Sciatic nerve (tissue), 2 donors: ENCODE data around the gene CD80. TPM values are rescaled to one million over a fixed set of nuclear protein-coding genes. Genes with fewer than 3 reads are reported as not detected.
A peak's percentile ranks its signal among the peaks of the same experiment; 100 is the strongest.

Experiments
- ATAC-seq: fragments of 200-7000 bp; cut with Tn5 transposase; one replicate; pipeline ENCODE4 v1.9.1; 2020; ENCODE audit warnings: mild to moderate bottlenecking, moderate library complexity
- DNase-seq: peaks from one replicate; pipeline ENCODE4 v3.0.0-alpha.2; 2020; ENCODE audit warnings: low spot score
- intact Hi-C: fragments of 100-400 bp; cut with DNase I; formaldehyde crosslinking; loops from one replicate; pipeline ENCODE4 v1.14.2; 2022
- total RNA-seq: library from RNA; stranded (reverse); fragmentation: NEBNext Ultra II Directional; extraction: Animal tissue kit (Norgen Biotek cat#: 25700); gene quantifications from one replicate; pipeline ENCODE4 v1.2.1, GENCODE V29; 2021
- donor health status: DM: no; HTN: no; CAD: no.
- donor health status: DM: no; HTN: no; CAD: no.

Gene CD80
- total RNA-seq, 1 donor from 2014 or later = 1.6 TPM

DNA sequence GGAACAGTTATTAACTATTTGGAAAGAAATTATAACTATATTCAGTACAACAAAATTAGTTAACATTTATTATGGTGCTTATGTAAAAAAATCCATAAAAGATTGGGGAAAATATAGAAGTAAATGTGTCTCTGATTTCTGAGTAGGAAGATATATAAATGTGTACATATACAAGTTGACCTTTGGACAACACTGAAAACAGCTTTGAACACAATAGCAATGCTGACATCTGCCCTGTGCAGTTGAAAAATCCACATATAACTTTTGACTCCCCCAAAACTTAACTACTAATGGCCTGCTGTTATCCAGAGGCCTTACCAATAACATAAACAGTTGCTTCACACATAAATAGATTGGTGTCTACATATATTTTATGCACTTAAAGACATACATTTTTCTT lies 48.7 kb downstream of the CD80 start:
- intact Hi-C loops = no loop called here
- no peak for DNase-seq
- no peak for ATAC-seq

DNA sequence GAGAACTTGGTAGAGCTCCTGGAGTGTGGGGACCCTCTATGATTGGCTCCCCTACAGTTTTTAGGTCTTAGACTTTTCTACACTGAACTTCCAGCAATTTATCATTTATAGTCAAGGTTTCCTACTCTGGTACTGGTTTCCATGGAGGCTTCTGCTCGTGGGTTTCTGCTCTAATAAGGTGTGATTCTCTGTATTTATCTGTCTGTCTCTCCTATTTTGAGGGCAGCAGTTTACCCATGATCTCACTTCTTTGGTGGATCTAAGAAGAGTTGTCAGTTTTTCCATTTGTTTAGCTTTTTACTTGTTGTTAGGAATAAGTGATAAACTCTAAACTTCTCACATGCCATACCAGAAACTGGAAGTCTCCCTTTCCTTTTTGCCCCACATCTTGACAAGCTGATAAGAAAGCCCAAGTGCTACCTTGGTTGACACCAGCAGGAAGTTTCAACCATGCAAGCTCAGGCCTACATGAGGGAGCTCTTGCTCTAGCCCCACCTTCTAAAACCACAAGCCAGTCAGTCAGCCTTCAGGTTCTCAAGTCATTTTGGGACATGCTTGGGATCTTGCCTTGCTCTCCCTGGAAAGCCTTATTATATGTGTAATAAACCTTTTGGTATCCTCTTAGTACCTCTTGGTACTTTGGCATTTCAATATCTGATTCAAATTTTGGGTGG lies 51.1 kb downstream of the CD80 start:
- intact Hi-C loops = no loop called here
- ATAC-seq (no peak), DNase-seq (no peak)

DNA sequence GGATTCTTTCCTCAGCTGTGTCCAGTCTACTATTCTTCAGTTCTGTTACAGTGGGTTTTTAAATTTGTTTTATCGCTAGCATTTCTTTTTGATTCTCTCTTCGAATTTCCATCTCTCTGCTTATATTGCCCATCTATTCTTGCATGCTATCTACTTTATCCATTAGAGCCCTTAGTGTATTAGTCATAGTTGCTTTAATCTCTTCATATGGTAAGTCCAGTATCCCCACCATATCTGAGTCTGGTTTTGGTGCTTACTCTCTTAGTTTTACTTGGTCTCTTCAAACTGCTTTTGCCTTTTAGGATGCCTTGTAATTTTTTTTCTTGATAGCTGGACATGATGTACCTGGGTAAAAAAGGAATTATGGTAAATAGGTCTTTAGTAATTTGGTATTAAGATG lies 52.0 kb downstream of the CD80 start:
- DNase-seq (no peak), ATAC-seq (no peak)
- intact Hi-C loops = no loop called here

DNA sequence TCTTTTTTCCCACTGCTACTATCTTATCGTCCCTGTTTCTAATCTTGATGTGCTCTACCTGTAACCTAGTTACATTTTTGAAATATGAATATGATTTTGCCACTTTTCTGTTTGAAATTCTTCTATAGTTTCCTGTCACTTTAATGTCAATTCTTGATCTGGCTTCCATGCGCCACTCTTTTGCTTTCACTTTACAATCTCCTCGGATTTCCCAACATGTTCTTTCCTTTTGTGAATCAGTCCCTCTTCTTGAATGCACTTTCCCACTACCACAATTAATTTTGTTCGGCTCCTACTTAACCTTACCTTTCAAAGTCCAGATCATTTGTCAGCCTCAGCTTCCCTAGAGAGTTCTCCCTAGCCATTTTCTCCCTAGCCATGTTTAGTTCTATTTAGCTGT lies 52.8 kb downstream of the CD80 start:
- ATAC-seq (no peak), DNase-seq (no peak)
- intact Hi-C loops = no loop called here

DNA sequence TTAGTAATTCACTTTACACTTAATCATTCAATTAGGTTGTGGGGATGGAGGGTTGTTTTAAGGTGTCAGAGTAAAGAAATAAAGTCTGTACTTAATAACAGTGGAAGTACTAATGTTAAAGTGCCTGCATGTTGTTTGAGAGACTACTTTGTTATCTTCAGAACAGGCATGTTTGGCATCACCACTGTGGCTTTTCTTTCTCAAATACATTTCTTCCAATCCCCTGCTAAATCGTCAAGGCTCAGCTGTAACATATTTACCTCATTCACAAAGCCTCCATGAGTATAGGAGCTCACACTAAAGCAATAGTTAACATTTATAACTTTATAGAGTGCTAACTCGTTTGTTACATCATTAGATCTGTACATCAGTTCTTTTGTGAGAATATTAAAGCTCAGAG lies 58.5 kb downstream of the CD80 start:
- no peak for ATAC-seq
- no peak for DNase-seq
- intact Hi-C loops = no loop called here

DNA sequence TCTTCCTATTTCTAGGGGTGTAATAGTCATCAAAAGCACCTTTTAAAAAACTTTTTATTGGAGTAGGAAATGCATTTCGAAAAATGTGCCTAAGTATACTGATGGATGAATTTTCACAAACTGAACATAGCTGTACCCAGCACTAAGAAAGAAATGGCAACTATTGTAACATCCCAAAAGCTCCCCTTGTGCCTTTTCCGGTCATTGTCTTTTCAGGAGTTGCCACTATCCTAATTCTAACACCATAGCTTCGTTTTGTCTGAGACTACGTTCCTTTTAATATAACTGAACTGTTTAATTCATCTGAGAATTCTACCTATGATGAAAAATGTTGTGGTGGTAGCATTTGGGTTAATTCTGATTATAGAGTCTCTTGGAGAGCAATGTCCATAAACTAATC lies 59.1 kb downstream of the CD80 start:
- intact Hi-C loops = no loop called here
- ATAC-seq (no peak), DNase-seq (no peak)

DNA sequence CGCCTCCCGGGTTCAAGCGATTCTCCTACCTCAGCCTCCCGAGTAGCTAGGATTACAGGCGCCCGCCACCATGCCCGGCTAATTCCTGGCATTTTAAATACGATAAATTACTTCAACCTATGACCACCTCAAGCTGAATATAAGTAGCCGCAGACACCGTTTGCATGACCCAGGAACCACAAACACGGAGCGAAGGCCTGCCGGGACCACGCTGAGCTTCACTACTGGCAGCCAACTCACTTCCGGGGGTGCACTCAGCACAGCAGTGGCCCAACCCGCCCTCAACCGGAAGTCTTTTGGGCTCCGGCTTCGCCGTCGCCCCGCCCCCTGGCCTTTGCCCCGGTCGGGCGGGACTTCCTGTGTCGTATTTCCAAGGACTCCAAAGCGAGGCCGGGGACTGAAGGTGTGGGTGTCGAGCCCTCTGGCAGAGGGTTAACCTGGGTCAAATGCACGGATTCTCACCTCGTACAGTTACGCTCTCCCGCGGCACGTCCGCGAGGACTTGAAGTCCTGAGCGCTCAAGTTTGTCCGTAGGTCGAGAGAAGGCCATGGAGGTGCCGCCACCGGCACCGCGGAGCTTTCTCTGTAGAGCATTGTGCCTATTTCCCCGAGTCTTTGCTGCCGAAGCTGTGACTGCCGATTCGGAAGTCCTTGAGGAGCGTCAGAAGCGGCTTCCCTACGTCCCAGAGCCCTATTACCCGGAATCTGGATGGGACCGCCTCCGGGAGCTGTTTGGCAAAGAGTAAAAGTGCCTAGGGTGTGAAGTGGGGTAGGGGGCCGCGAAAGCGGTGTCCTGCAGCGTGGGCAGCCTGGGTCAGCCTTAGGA lies 61.0 kb downstream of the CD80 start, which contains the start of gene TIMMDC1:
TIMMDC1 (plus strand) TSS at position 362 of the 826 bp plus-strand sequence; CDS start at position 549, 187 bp downstream.
- intact Hi-C loops = no loop called here
- ATAC-seq = peak; percentile 100
- DNase-seq = peak; percentile 97

DNA sequence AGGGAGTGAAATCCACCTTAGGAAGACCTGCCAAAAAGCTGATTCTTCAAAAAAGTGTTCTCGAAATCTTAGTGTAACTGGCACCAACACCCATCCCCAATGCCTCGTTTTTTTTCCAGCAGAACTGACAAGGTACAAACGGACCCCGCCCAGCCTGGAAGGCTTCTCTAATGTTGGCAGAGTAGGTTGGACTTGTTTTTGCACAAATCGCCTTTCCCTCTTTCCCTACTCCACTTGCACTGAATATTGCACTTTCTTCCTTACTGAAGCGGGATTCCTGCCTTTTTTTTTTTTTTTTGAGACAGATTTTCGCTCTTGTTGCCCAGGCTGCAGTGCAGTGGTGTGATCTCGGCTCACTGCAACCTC lies 61.6 kb downstream of the CD80 start:
- DNase-seq (no peak), ATAC-seq (peak; percentile 3)
- intact Hi-C loops = no loop called here

DNA sequence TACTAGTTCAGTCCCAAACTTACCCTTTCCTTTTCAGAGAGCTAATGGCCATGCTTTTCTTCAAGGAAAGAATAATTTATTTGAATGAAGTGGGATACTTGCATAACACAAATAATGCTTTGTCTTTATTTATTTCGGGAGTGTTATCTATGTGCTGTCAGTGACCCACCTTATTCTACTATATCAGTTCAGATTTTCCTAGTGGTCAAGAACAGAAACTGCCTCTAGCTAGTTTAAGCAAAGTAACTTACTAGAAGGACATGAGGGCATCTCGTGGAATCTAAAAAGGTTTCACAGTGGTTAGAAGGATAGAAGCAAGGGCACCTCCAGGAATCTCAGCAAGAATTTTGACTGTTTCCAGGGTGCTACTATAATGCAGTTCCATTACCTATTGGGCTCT lies 64.8 kb downstream of the CD80 start:
- no peak for ATAC-seq
- DNase-seq = no peak
- intact Hi-C loops = no loop called here

DNA sequence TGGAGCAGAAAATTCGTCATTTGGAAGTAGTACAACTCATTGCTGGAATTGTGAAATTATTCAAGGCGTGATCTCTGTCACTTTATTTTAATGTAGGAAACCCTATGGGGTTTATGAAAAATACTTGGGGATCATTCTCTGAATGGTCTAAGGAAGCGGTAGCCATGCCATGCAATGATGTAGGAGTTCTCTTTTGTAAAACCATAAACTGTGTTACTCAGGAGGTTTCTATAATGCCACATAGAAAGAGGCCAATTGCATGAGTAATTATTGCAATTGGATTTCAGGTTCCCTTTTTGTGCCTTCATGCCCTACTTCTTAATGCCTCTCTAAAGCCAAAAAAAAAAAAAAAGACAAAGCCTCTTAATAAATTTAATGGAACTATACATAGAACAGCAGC lies 66.6 kb downstream of the CD80 start:
- ATAC-seq (no peak), DNase-seq (no peak)
- intact Hi-C loops = no loop called here

DNA sequence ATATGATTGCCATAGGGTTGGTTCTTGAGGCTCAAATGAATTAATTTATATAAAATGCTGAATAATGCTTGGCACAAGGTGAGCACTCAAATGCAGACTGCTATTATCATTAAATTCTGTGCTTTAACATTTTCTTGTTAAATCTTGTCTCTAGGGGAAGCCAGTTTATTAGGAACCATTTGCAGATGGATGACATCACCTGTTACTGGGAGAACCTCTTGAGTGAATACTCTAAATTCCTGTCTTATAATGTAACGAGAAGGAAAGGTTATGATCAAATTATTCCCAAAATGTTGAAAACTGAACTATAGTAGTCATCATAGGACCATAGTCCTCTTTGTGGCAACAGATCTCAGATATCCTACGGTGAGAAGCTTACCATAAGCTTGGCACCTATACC lies 67.3 kb downstream of the CD80 start:
- no peak for DNase-seq
- ATAC-seq = no peak
- intact Hi-C loops = no loop called here

DNA sequence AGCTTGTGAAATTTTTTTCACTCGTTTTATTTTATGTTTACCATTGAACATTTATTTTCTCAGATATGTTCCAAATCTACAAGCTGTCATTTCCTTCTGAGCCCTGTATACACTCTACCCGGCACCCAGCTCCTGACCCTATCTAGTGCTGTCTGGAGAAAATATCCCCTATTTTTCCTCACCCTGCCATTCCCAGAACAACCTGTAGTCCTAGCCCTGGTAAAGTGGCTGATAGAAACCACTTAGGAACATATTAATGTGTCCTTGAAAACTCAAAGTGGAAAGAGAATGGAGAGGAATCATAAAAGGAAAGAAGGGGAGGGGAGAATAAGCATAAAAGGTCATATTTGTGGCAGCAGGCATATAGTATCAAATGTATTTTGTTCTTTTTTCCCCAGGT lies 69.3 kb downstream of the CD80 start:
- ATAC-seq (no peak), DNase-seq (no peak)
- intact Hi-C loops = no loop called here

DNA sequence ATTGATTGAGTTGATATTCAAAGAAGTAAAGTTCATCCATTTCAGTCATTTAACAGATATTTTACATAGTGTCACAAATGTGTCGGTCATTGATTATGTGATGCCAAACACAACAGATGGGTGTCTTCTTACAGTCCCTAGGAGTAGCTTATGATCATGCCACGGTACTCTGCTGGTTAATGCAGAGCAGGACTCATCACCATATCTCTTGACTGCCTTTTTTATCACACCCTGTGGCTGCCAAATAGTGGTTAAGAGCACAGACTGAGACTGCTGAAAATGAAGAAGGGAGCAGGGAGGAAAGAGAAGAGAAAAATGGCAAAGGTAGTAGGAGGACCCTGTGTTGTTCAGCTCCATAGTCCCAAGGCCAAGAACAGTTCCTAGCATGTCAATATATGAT lies 73.9 kb downstream of the CD80 start:
- intact Hi-C loops = no loop called here
- ATAC-seq = no peak

DNA sequence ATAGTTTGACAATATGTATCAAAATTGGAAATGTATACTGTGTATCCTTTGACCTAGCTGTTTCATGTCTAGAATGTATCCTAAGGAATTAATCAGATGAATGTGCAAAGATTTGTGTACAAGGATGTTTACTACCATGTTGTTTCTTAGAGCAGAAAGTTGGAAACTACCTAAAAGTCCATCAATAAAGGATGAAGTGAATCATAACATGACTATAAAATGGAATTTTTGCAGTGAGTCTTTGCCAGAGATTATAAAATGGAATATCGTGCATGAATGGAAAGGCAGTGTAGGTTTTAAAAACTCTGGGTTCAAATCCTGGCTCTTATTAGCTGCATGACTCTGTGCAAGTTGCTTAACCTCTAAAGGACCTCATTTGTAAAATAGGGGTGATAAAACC lies 76.3 kb downstream of the CD80 start:
- DNase-seq (no peak), ATAC-seq (no peak)
- intact Hi-C loops = no loop called here

More for the DNA sequence above, 73.9 kb downstream of the CD80 start:
- DNase-seq = no peak

DNA sequence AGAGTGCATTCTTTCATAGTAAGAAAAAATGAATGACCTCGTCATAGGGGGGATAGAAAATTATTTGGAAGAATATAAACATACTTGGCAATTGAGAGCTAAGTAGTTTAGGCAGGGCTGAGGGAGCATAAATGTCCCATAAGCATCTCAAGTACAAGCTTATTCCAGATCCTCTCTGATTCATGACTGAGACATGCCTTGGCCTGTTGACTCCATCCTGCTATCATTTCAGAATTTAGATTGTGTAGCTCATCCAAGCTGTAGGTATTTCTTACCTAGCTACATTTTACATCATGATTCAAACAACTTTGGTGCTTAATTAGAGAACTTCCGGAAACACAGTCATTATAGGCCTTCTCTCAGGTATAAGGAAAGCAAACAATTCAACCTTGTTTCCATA lies 78.3 kb downstream of the CD80 start:
- no peak for DNase-seq
- ATAC-seq = no peak
- intact Hi-C loops = no loop called here

Other genes starting within 250 kb of the CD80 start
- gene TMEM39A, start 96.0 kb downstream of the CD80 start, total RNA-seq = 48.2 TPM
- 19.0 TPM for gene POGLUT1, start 90.7 kb downstream of the CD80 start, total RNA-seq
- 92.7 TPM for gene TIMMDC1, start 61.1 kb downstream of the CD80 start, total RNA-seq
- gene ADPRH, start 19.9 kb upstream of the CD80 start, total RNA-seq = 9.3 TPM
- 0.76 TPM for gene PLA1A, start 38.3 kb upstream of the CD80 start, total RNA-seq
- 4.9 TPM for gene POPDC2, start 101.0 kb upstream of the CD80 start, total RNA-seq
- 38.8 TPM for gene COX17, start 117.8 kb upstream of the CD80 start, total RNA-seq
- gene CFAP91, start 143.4 kb upstream of the CD80 start, total RNA-seq = 17.3 TPM
- gene NR1I2, start 222.5 kb upstream of the CD80 start, total RNA-seq = not detected